HG03066 (cell line): Measurements from ENCODE around the gene CD160.
A peak's percentile ranks its signal among the peaks of the same experiment; 100 is the strongest.
"Not testable (repeated sequence)": the region's sequence is repeated elsewhere in the genome, so short reads cannot be mapped to it uniquely, and the experiment has no call there.

ENCODE experiments used
- ATAC-seq: cut with Tn5 transposase; IDR thresholded peaks from one replicate; pipeline ENCODE4 v1.9.1; 2021; ENCODE audit warnings: low read depth; ENCODE audit not compliant: unreplicated experiment

CD160 gene, protein sequence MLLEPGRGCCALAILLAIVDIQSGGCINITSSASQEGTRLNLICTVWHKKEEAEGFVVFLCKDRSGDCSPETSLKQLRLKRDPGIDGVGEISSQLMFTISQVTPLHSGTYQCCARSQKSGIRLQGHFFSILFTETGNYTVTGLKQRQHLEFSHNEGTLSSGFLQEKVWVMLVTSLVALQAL

DNA sequence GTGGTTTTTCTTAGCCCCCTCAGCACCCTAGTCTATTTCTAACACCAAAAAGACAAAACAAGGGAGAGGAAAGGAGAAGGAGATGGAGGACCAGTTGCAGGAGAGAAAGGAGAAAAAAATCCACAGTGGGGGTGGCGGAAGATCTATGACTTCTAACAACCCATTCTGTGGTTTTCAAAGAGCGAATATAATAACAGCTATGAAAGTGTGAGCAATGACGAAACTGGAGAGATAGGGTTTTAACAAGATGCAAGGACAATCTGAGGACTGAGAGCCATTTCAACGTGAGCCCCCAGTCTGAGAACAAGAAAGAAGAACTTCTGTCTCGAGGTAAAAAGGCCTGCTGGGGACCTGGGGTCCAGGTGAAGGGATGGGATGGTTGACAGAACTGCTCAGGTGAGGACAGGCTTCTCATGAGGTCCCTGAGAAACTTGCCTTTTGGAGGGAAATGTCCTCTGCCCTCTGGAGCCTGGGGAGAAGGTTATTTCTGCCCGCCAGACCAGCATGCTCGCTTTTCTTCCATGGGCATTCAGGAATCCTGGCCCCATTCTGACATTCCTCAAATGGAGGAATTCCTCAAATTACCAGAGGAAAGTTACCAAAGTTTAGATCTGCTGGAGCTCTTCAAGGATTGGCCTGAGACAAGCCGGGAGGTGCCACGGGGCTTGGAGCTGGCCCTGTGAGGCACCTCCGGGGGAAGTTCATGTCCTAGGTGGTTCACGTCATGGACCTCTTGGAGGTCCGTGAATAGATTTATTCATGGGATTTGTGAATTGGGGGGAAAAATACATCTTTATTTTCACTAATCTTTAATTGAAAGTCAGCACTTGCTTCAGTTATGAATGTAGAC, at the start of gene CD160:
TSS of gene CD160 (plus strand) at position 270 of the 850 bp plus-strand sequence. CDS start 8,829 bp downstream, outside the sequence.
- ATAC-seq = no peak

DNA sequence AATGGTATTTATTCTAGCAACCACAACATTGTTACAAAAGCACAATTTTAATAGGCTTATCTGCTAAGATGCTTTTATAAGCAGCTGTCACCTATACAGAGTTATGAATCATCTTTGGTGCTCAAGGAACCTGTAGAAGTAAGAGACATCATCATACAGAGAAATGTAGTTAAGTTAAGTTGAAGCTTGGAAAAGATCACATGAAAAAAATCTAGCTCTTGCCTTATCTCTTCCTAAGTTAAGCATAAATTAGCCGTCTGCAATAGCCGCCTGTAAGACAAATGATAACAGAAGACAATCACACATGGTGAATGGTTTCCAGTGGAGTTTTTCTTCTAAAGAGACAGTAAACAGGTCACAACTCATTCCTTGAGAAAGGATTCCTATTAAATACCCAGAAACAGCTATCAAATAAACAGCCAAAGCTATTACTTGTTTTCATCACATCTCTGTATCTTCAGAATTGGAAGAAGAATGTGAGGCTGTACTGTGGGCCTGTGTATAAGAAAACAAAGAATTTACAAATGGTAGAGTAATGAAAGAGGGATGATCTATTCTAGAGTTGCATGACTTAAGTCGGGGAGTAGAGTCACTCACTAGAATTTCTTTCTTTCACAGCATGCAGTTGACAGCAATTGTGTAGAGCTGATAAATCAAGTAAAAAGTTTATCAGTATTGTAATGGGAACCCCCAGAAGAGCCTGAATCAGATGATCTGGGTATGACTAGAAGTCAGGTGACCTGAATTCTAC, 48.1 kb upstream of the CD160 start:
- ATAC-seq = not testable (repeated sequence)

DNA sequence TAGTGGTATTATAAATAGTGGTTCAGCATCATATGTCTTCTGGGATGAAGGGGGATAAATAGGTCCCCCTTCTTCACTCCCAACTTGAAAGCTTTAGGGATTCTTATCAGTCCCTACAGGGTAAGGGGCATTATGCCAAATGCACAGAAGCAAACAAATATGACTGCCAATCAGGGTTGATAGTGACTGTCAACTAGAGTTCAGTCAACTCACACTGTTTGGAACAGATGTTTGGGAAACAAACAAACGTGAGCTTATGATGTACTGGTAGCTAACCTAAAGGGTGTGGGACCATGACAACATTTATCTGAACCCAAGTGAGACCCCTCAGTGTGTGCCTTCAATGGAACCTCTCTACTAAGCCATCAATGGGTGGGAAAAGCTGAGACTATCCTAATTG, 46.1 kb upstream of the CD160 start:
- ATAC-seq = not testable (repeated sequence)

DNA sequence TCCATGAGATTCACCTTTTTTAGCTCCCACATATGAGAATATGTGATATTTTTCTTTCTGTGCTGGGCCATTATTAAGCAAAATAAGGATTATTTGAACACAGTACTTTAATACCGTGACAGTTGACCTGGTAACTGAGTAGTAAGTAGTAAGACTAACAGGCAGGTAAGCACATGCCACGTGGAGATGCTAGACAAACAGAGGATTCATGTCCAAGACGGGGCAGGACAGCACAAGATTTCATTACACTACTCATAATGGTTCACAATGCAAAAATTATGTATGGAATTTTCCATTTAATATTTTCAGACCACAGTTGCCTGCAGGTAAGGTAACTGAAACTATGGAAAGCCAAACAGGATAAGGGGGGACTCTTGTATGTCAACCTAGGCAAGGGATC, 34.4 kb upstream of the CD160 start:
- ATAC-seq = not testable (repeated sequence)

DNA sequence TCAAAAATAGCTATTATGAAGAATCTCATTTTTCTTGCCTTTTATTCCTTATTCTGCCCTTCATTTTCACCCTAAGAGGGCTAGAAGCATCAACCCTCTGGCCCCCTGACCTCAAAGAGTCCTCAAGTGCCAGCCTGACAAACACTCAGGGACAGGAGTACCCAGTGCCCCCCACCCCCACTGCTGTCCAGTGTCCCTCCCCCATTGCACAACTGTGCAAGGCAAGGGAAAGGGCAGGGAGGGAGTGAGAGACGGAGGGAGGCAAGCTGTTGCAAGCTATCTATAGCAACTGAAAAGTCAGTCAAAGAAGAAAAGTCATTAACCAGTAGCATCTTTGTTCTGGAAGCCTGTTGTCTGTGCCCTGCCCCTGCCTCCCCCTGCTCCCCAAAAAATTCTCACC, 33.2 kb upstream of the CD160 start:
- not testable (repeated sequence) for ATAC-seq

DNA sequence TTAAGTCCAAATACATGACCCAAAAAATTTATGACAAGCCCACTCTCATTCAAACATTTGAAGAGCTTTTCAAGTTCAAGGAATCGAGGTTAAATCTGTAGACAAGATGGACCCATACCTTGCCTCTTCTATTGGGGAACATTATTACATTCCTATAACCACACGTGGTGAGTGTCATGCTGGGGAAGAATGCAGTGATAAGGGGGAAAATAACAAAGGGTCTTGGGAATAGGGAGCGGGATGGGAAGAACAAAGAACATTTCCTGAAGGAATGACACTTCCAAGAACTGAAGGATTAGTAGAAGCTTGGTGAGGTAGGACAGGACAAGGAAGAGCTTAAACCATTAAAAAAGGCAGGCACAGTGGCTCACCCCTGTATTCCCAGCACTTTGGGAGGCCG, 31.0 kb upstream of the CD160 start:
- ATAC-seq = no peak

DNA sequence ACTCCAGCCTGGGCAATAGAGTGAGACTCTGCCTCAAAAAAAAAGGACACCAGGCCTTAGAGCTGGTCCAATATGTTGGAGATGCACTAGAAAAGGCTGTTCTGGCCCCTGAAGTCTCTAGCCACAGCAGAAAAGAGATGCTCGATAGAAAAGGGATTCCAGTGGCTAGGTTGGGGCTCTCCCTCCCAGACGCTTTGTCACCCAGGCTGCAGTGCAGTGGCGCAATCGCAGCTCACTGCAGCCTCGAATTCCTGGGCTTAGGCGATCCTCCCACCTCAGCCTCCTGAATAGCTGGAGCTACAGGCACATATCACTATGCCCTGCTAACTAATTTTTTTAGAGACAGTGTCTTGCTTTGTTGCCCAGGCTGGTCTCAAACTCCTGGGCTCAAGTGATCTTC, 30.4 kb upstream of the CD160 start:
- ATAC-seq = no peak

DNA sequence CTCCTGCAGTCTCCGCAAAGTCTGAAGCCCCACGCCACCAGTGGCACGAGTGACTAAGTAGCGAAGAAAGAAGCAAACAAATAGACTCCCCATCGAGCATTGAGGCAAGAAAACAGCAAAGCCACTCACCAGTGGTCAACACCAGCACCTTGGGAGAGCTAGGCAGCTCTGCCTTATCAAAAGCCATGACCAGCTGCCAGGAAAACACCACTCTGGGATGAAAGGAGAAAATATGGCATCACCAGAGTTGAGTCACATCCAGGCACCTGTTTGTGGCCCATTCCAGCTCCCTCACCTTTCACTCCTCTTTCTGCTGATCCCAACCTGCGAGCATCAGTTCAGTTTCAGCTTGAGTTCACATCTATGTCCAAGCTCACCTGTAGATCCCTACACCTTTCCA, 29.4 kb upstream of the CD160 start:
- no peak for ATAC-seq

DNA sequence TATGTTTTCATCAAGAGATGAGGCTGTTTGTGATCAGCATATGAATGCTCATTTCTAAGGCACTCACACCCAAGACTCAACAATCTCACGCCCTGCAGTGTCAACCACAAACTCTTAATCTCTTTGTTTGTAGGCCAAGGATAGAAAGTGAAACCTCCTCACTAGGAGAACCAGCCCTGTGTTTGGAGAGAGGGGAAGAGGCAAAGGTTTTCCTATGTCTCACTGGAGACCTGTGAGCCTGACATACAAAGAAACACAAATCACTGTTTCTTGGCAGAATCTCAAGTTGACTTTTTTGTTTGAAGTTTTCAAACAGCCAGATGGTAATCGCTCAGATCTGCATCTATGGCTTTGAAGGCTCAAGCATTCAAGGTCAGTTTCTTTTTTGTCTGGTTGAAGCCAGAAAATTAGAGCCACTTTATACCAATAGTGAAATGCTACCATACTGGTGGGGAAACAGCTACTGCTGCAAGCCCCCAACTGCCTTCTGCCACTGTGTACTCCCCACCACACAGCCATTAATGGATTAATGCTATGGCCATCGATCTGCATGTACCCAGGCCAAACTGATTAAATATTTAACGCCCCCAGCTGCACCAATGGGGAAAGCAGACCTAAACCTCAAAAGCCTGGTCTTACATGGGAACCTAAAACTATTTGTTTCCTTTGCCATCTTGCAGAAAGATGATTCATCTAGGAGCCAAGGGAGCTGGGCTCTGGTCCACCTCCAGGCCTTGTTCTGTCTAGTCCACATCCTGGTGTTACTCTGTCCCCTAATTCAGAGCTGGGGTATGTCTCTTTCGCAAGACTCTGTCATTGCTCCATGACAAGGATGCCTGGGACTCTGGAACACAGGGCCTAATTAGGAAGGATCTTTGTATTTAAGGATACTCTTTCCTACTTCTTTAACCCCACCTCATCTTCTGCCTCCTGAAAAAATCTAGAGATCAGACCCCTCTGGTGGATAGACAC, 28.4 kb upstream of the CD160 start:
- ATAC-seq = peak; percentile 78

DNA sequence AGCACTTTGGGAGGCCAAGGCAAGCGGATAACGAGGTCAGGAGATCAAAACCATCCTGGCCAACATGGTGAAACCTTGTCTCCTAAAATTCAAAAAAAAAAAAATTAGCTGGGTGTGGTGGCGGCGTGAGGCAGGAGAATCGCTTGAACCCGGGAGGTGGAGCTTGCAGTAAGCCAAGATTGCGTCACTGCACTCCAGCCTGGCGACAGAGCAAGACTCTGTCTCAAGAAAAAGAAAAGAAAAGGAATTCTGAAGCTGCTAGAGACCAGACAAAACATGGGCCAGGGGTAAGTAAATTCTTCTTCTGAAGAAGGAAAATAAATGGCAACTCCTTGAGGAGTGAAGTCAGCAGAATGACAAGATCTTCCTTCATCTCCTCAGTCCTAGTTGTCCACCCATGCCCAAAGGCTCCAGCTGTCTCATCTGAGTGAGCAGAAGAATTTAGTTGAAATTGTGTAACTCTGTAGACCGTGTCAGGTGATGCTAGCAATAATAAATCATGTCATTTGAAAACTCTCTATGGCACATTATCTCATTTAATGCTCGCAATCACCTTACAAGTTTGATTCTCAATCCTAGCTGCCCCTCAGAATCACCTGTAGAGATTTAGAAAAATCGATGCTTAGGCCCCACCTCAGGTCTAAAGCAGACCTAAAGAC, 26.4 kb upstream of the CD160 start:
- ATAC-seq = no peak

DNA sequence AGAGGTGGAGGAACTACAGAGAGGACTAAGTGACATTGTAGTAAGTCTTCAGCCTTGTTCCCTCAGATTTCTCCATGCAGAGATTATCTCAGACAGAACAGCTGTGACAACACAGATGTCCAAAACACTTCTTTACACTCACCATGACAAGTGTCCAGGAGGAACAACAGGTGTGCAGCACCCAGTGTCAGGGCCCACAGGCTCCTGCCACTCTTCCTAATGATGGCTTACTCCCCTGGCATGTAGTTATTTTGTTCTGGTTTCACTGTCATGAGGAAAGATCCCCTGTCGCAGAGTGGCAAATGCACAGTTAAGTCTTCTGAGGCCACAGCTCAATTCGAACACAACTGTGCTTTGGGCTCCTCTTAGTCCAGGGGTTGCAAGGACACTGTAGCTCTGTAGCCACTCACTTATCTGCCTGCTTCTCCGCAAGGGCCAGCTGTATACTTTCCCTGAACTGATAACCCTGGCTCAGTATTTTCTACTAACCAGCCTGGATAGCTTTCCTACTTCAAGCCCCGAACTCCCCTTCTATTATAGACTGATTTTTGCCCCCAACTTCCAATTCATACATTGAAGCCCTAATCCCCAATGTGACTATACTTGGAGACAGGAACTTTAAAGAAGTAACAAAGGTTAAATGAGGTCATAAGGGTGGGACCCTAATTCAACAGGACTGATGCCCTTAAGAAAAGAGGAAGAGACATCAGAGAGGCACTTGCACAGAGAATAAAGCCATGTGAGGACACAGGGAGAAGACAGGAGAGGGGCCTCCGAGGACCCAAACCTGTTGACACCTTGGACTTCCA, 23.3 kb upstream of the CD160 start:
- ATAC-seq = no peak

DNA sequence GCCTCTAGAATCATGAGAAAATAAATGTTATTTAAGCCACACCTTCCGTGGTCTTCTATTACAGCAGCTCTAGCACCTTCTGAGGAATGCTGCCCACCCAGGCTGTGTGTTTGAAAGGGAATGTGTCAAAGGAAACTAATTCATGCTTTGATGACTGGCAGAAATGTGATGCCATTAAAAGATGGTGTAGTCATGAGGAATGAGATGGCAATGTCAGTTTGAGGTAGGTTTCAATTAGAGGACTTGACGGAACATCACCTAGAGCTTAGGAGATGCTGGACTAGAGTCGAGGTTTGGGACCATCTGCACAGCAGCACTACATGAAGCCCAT, 22.7 kb upstream of the CD160 start:
- ATAC-seq = no peak

DNA sequence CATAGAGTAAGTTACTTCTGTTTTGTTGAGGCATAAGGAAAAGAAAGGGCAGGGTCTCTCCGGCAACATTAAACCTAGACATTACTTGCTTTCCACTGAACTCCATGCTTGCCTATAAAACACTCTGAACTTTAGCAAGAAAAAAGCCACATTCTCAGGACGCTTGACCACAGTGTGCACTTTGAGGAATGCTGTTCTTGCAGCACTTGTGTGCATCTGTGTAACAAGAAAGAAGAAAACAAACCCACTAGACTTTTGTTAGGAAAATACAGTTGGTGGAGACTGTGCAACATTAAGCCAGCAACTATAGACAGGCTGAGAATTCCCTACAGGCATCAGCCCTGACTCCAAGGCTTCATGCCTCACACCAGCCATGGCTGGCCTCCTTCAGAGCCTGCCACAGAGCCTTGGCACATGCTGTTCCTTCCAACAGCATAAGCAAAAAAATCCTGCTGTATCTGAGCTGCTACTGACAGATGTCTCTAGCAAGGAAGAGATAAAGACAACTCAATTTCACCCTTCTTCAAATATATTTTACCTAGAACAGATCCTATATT, 17.9 kb upstream of the CD160 start:
- no peak for ATAC-seq

DNA sequence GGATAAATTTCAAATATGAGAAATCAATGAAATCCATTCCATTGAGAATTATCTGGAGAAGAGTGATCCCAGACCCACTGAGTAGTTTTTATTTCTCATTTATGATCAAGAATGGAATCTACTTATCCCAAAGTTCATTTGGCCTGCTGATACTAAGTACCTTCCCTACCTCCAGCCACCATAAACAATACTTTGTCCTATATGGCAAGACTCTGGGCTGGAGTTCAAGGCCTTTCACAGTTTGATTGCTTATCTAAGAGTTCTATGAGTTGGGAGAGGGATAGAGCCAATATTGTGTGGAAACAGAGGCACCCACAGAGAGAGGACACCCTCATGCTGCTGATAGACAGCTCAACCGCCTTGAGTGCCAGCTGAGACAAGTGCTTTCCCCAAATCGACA, 17.2 kb upstream of the CD160 start:
- no peak for ATAC-seq

DNA sequence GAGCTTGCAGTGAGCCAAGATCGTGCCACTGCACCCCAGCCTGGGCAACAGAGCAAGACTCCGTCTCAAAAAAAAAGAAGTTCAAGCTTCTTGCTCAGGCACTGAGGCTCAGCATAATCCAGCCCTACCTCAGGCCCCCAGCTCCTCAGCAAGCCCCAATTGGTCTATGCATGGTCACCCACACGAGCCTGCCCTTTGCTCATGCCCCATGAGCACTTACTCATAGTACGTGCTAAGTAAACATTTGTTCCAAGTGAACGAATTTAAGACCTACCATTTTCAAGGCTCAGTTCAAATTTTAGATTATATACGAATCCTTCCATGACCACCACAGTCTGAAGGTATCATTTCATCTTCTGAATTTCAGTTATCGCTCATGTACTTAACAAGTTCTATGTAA, 16.5 kb upstream of the CD160 start:
- no peak for ATAC-seq

DNA sequence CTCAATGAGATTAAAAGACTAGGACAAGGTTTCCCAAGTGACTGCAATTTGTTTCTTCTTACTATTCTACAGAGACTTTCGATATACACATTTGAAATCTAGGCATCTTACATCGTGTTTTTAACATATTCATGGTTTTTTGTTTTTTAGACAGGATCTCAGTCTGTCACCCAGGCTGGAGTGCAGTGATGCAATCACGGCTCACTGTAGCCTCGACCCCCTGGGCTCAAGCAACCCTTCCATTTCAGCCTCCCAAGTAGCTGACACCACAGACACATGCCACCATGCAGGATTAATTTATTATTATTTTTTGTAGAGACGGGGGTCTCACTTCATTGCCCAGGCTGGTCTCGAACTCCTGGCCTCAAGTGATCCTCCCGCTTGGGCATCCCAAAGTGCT, 13.7 kb upstream of the CD160 start:
- no peak for ATAC-seq

DNA sequence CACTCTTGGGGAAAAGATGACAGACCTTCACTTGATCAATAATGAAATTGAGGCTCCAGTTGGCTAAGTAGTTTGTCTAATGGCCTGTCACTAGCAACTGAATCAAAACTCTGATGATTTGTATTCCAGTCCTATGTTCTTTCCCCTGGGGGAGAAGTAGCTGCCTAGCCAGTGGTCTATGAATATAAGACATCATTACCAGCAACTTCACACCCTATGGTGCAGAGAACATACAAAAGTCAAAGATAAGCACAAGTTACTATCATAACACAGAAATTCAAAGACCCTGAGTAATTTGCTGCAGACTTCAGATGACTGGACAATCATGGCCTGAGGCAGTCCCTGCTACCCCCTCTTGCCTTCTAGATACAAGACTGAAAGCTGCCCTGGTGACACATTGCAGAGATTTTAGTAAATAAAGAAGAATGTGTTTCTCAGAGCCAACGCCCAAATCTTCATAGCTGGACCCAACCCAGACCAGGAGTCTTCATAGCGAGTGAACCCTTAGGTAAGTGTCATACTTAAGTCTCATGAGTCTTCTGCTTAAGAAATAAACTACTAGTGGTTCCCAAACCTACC, 13.1 kb upstream of the CD160 start:
- ATAC-seq = no peak

DNA sequence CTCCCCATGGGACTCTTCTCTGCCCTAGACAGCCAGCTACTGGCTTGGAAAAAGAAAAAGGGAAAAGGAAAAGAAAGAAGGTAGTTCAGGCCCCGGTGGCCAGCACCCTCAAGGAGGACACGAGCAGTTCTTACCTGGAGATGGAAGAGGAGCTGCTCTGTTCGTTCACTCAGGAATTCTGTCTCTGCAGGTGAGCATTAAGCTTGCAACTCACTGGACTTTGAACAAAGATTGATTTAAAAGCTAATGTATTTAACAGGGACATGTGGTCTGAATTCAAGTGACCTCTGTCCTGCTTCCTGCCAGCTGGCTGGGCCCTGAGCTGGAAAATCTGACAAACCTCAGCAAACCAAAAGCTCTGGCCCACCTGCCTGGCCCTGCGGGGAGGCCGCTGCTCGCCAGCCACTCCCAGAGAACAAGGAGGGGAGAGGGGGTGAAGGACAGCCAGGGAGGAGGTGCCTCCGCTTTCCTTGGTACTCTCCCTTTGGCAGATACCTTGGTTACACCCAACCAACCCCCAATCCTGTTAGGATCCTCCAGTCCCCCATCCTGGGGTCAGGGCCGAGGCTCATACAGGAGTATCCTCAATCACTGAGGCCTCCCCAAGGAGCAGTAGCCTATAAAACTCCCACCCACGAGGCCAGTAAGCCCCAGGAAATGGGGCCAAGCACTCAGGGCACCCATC, 12.0 kb upstream of the CD160 start, which contains the start of gene PDZK1:
TSS of gene PDZK1 (minus strand) at position 186 of the 685 bp plus-strand sequence. CDS start 19,347 bp downstream, outside the sequence.
- no peak for ATAC-seq
